Activated CD4-positive, alpha-beta T cell treated with anti-CD3 and anti-CD28 coated beads for 36 hours (primary cell): ENCODE measurements around the gene GINS2. TPM values are rescaled to one million over a fixed set of nuclear protein-coding genes. Genes with fewer than 3 reads are reported as not detected.

Experiments
- ATAC-seq: fragments of 200-7000 bp; cut with Tn5 transposase; one replicate; pipeline ENCODE4 v1.10.0; 2021; ENCODE audit warnings: mild to moderate bottlenecking, moderate library complexity
- CTCF ChIA-PET: fragments of 350-600 bp; sonication (Branson Sonifier 250); formaldehyde crosslinking; loops from one replicate; lab custom pipeline; 2021; ENCODE audit warnings: antibody characterized with exemption; lab: Charles Lee
- POLR2A ChIA-PET: fragments of 350-600 bp; sonication (Branson Sonifier 250); formaldehyde crosslinking; loops from one replicate; lab custom pipeline; 2021; ENCODE audit warnings: antibody characterized with exemption, inconsistent platforms; lab: Charles Lee
- DNase-seq: peaks from one replicate; pipeline ENCODE4 v3.0.0-alpha.2; 2020
- H3K27ac Mint-ChIP-seq: one replicate; pipeline ENCODE4 v1.8.0; 2021; ENCODE audit warnings: mixed read lengths
- H3K27me3 Mint-ChIP-seq: one replicate; pipeline ENCODE4 v1.8.0; 2021; ENCODE audit warnings: mixed read lengths
- H3K36me3 Mint-ChIP-seq: one replicate; pipeline ENCODE4 v1.8.0; 2021; ENCODE audit warnings: low read depth, mixed read lengths
- H3K4me1 Mint-ChIP-seq: one replicate; pipeline ENCODE4 v1.8.0; 2021; ENCODE audit warnings: mixed read lengths
- H3K4me3 Mint-ChIP-seq: one replicate; pipeline ENCODE4 v1.8.0; 2021; ENCODE audit warnings: mild to moderate bottlenecking, moderate library complexity, mixed read lengths
- H3K9me3 Mint-ChIP-seq: one replicate; pipeline ENCODE4 v1.8.0; 2021; ENCODE audit warnings: low read depth, mixed read lengths
- intact Hi-C, 2 experiments: fragments of 100-400 bp; cut with DNase I in 1 of 2; cut with micrococcal nuclease in 1 of 2; formaldehyde crosslinking; loops; one replicate each; pipeline versions ENCODE4 v1.14.2 to v1.15.1; 2022 to 2024; cut with DNase I, micrococcal nuclease
- total RNA-seq, 2 experiments: library from RNA; stranded (reverse); gene quantifications; one replicate each; pipeline ENCODE4 v1.2.3, GENCODE V29; 2021

The GINS2 gene
- total RNA-seq, 2 experiments from 2014 or later: 86.4 to 87.5 TPM

- POLR2A ChIA-PET: no interaction called here
- intact Hi-C loops: no loop called here
Measured at GRCh38 chr16:85641776-85642176, 47.0 kb downstream of the GINS2 start.

GRCh38 chr16:85641305-85641704, 47.4 kb downstream of the GINS2 start:
- no peaks in the 10 kb centered on the region for H3K27me3 Mint-ChIP-seq
- no peaks in the 10 kb centered on the region for H3K36me3 Mint-ChIP-seq
- ATAC-seq (no peak), DNase-seq (no peak)
- H3K27ac Mint-ChIP-seq: no peak overlapping the region
- CTCF ChIA-PET: no interaction called here
- no peaks in the 10 kb centered on the region for H3K9me3 Mint-ChIP-seq
- intact Hi-C loops: no loop called here
- no peaks in the 10 kb centered on the region for H3K4me1 Mint-ChIP-seq
- POLR2A ChIA-PET: no interaction called here
- H3K4me3 Mint-ChIP-seq: no peak overlapping the region

More at GRCh38 chr16:85641776-85642176, 47.0 kb downstream of the GINS2 start:
- H3K27ac Mint-ChIP-seq: no peak overlapping the region
- no peak overlapping the region for H3K4me3 Mint-ChIP-seq
- H3K27me3 Mint-ChIP-seq: no peaks in the 10 kb centered on the region
- DNase-seq: no peak
- H3K4me1 Mint-ChIP-seq: no peaks in the 10 kb centered on the region
- CTCF ChIA-PET: no interaction called here
- H3K36me3 Mint-ChIP-seq: no peaks in the 10 kb centered on the region
- H3K9me3 Mint-ChIP-seq: no peaks in the 10 kb centered on the region
- no peak for ATAC-seq

- no peak overlapping the region for H3K4me3 Mint-ChIP-seq
- H3K36me3 Mint-ChIP-seq: no peaks in the 10 kb centered on the region
- CTCF ChIA-PET: no interaction called here
- no peaks in the 10 kb centered on the region for H3K27me3 Mint-ChIP-seq
- no peaks in the 10 kb centered on the region for H3K4me1 Mint-ChIP-seq
- intact Hi-C loops: no loop called here
- no peaks in the 10 kb centered on the region for H3K9me3 Mint-ChIP-seq
- DNase-seq: no peak
- no peak overlapping the region for H3K27ac Mint-ChIP-seq
- no peak for ATAC-seq
- POLR2A ChIA-PET: no interaction called here
Measured at GRCh38 chr16:85640585-85640984, 48.2 kb downstream of the GINS2 start.

GRCh38 chr16:85640254-85640558, 48.5 kb downstream of the GINS2 start:
- H3K9me3 Mint-ChIP-seq: no peaks in the 10 kb centered on the region
- ChIA-PET CTCF (no interaction called here), POLR2A (no interaction called here)
- no peak overlapping the region for H3K27ac Mint-ChIP-seq
- intact Hi-C loops: no loop called here
- no peaks in the 10 kb centered on the region for H3K4me1 Mint-ChIP-seq
- H3K36me3 Mint-ChIP-seq: no peaks in the 10 kb centered on the region
- H3K27me3 Mint-ChIP-seq: no peaks in the 10 kb centered on the region
- no peak overlapping the region for H3K4me3 Mint-ChIP-seq
- ATAC-seq (no peak), DNase-seq (no peak)

DNA sequence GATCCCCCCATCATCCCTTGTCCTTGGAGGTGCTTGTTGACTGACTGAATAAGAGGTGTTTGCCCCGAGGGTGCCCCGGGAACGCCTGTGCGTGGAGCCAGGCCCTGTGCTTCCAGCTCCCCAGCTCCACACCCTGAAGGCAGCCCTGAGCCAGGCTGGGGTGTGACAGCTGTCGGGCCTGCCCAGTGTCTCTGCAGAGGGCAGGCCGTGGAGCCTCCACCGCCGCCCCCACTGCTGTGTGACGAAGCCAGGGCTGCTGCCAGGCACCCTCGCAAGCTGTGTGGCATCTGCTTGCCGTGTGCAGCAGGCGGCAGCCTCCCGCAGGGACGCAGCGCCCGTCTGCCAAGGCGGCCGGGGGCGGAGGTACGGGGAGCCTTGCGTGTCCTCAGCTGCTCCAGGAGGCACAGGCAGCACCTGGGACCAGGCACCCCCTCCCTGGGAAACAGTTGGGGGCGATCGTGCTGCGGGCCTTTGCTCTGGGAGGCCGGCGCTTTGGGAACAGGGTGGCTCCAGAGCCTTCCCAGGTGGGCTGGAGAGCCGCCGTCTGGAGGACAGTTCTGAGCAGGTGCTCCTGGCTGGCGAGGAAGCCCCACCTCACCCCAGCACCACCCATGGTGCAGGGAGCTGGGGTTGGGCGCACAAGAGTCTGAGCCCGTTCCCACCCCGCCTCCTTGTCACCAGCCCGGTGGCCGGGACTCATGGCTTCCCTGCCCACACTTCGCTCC, 49.1 kb downstream of the GINS2 start:
- no peaks in the 10 kb centered on the region for H3K27me3 Mint-ChIP-seq
- intact Hi-C loops: no loop called here
- H3K36me3 Mint-ChIP-seq: no peaks in the 10 kb centered on the region
- H3K27ac Mint-ChIP-seq: no peak overlapping the region
- no peaks in the 10 kb centered on the region for H3K9me3 Mint-ChIP-seq
- no peaks in the 10 kb centered on the region for H3K4me1 Mint-ChIP-seq
- ChIA-PET CTCF (no interaction called here), POLR2A (no interaction called here)
- ATAC-seq (no peak), DNase-seq (no peak)
- no peak overlapping the region for H3K4me3 Mint-ChIP-seq

- ChIA-PET CTCF (interaction anchor here (1.0 kb wide), 1 partner anchor 334 kb away, joined by 3 read pairs; no protein-coding TSS in a partner anchor), POLR2A (no interaction called here)
- intact Hi-C loops: no loop called here
- H3K4me1 Mint-ChIP-seq: no peaks in the 10 kb centered on the region
- DNase-seq (no peak), ATAC-seq (no peak)
- H3K27me3 Mint-ChIP-seq: no peaks in the 10 kb centered on the region
- no peaks in the 10 kb centered on the region for H3K36me3 Mint-ChIP-seq
- H3K9me3 Mint-ChIP-seq: no peaks in the 10 kb centered on the region
- no peak overlapping the region for H3K27ac Mint-ChIP-seq
- H3K4me3 Mint-ChIP-seq: no peak overlapping the region
Measured at GRCh38 chr16:85638695-85639409, 49.9 kb downstream of the GINS2 start.

DNA sequence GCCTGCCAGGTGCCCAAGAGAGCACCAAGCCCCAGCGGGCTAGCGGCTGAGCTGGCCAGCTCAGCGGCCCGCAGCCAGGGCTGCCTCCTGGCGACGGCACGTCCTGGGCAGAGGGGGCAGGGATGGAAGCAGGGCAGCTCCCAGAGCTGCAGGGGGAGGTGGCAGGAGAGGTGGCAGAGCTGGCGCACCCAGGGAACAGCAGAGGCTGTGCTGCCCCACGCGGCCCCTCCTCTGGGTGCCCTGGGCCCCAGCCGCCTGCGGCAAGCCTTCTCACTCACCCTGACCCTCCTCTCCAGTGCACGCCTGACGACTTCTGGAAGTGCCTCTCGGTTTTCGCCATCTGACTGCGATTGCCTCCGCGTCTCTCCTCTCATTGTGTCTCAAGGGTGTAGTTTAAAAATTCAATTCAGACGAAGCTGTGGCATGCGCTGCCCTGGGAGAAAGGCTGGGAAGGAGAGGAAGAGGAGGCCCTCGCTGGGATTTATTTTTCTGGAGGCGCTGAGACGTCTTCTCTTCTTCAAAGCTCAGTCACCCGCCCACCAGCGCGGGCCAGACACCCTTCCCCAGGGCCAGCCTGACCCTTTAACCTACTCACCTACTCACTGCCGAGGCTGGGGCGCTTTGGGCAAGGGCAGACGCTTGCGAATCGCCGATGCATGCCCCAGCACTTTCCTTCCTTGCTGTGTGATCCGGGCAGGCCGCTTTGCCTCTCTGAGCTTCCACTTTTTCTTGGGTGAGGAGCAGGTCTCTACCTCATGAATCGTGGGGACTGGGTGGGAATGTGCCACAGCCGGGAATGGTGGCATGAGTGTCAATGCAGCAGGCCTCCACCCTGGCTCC, 50.7 kb downstream of the GINS2 start:
- Mint-ChIP-seq H3K9me3 (no peaks in the 10 kb centered on the region), H3K27ac (no peak overlapping the region), H3K27me3 (no peaks in the 10 kb centered on the region), H3K36me3 (no peaks in the 10 kb centered on the region), H3K4me3 (no peak overlapping the region), H3K4me1 (no peaks in the 10 kb centered on the region)
- DNase-seq (no peak), ATAC-seq (no peak)
- POLR2A ChIA-PET: no interaction called here
- intact Hi-C loops: no loop called here
- CTCF ChIA-PET: interaction anchor here (0.7 to 1.0 kb wide), 2 partner anchors 22 to 333 kb away, joined by 3 read pairs; no protein-coding TSS in a partner anchor

DNA sequence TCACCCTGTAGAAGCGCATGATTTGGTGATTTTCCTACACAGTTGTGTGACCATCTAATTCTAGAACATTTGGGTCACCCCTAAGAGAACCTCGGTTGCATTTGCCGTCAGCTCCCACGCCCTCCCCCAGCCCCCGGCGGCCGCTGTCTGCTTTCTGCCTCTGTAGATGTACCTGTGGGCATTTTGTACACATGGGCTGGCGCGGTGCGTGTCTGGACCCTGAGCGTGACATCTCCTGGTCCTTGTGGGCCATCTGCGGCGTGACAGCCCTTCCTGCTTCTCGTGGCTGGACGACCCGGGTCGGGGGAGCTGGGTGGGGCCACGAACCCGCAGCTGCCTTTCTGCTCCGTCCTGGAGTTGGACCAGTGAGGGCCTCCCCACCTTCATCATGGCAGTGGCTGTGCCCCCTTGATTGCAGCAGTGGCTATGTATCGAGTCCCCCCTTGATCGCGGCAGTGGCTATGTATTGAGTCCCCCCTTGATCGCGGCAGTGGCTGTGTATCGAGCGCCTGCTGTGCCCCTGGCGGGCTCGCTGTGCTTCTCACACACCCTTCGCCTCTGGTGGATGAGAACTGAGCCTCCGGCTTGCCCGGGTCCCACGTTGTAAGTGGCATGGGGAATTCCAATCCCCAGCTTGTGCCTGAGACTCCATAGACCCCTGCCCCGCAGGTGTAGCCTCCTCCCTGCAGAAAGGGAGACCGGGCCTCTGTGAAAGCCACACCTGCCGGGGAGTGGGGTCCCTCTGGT, 51.5 kb downstream of the GINS2 start:
- Mint-ChIP-seq H3K9me3 (no peaks in the 10 kb centered on the region), H3K36me3 (no peaks in the 10 kb centered on the region), H3K4me3 (no peak overlapping the region), H3K27ac (no peak overlapping the region), H3K4me1 (no peaks in the 10 kb centered on the region), H3K27me3 (no peaks in the 10 kb centered on the region)
- DNase-seq (no peak), ATAC-seq (no peak)
- CTCF ChIA-PET: interaction anchor here (0.7 kb wide), 1 partner anchor 23 kb away, joined by 3 read pairs; no protein-coding TSS in a partner anchor
- POLR2A ChIA-PET: no interaction called here
- intact Hi-C loops: no loop called here

DNA sequence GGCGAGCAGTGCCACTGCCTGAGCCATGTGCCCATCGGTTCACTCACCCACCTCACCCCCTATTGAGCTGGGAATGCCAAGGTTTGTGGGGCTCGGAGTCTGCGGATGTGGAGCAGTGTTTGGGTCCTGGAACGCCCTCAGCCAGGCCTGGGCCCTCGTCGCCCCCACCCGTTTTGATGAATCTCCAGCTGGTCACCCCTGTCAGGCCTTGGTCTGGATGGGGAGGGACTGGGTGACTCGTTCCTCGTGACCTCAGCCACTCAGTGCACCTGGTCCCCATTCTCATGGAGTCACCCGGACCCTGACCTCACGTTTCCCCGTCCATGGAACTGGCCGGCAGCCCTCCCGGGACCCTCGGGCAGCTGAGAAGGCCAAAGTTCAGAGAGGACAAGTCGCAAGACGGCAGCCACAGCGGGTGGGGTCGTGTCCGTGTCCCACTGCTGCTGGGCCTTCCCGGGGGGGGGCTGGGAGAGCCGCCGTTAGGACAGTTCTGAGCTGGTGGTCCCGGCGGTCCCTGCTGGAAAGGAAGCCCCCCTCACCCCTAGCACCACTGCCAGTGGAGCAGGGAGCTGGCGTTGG, 52.4 kb downstream of the GINS2 start:
- Mint-ChIP-seq H3K4me3 (no peak overlapping the region), H3K27ac (no peak overlapping the region), H3K9me3 (no peaks in the 10 kb centered on the region), H3K4me1 (no peaks in the 10 kb centered on the region), H3K36me3 (no peaks in the 10 kb centered on the region), H3K27me3 (no peaks in the 10 kb centered on the region)
- DNase-seq: no peak
- ATAC-seq: no peak
- ChIA-PET POLR2A (interaction anchor here (0.6 kb wide), 1 partner anchor 141 kb away, joined by 3 read pairs; no protein-coding TSS in a partner anchor), CTCF (no interaction called here)
- intact Hi-C loops: no loop called here

DNA sequence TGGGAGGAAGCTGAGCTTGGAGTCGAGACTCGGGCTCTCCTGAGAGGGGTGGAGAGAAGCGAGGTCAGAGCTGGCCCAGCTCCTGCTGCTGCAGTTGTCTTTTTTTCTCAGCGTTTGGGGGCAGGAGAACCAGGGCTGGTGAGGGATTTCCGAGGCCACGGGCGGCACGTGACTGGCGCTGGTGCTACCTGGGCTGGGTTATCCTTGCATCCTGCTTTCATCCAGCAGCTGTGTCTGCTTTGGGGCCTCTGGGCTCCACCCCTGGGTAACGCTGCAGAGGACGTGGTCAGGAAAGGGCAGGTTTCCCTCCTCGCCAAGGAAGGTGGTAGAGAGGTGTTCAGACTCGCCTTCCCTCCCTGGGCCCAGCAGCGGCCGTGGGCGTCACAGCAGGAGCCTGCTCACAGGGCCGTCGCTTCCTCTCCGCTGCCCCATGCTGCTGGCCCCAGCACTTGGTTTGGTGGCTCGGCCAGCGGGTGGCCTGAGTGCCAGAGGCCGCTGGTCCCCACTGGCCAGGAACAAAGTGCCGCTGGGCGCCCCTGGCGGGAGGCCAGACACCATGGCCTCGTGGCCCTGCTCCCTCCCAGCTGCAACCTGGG, 53.1 kb downstream of the GINS2 start:
- POLR2A ChIA-PET: no interaction called here

More for the DNA sequence above, 53.1 kb downstream of the GINS2 start:
- Mint-ChIP-seq H3K4me1 (no peaks in the 10 kb centered on the region), H3K9me3 (no peaks in the 10 kb centered on the region), H3K36me3 (no peaks in the 10 kb centered on the region), H3K27me3 (no peaks in the 10 kb centered on the region), H3K4me3 (no peak overlapping the region), H3K27ac (no peak overlapping the region)
- DNase-seq (no peak), ATAC-seq (no peak)
- CTCF ChIA-PET: no interaction called here
- intact Hi-C loops: no loop called here
